H9 (cell line): ENCODE data around the gene EED. TPM values are rescaled to one million over a fixed set of nuclear protein-coding genes. Genes with fewer than 3 reads are reported as not detected.

Source experiments
- DNase-seq: peaks from one replicate; pipeline ENCODE4 v3.0.0-alpha.2; 2017
- H2AFZ ChIP-seq: one replicate; pipeline ENCODE4 v1.6.1; 2013; ENCODE audit warnings: mild to moderate bottlenecking, low read length, control low read depth, moderate library complexity
- H2AK5ac ChIP-seq: 2 replicates; pipeline ENCODE4 v1.6.1; 2013; ENCODE audit warnings: low read length, control low read depth, mixed read lengths; ENCODE audit not compliant: insufficient read length
- H2BK120ac ChIP-seq: one replicate; pipeline ENCODE4 v1.6.1; 2013; ENCODE audit warnings: low read depth, mild to moderate bottlenecking, low read length, control low read depth, inconsistent platforms; ENCODE audit not compliant: poor library complexity, severe bottlenecking
- H2BK12ac ChIP-seq: 2 replicates; pipeline ENCODE4 v1.6.1; 2013; ENCODE audit warnings: low read length, control low read depth, mixed read lengths, low read depth; ENCODE audit not compliant: insufficient read length
- H2BK15ac ChIP-seq: 2 replicates; pipeline ENCODE4 v1.6.1; 2013; ENCODE audit warnings: low read depth, low read length, control low read depth
- H2BK20ac ChIP-seq: one replicate; pipeline ENCODE4 v1.6.1; 2013; ENCODE audit warnings: low read depth, mild to moderate bottlenecking, low read length, control low read depth, inconsistent platforms; ENCODE audit not compliant: poor library complexity, severe bottlenecking
- H2BK5ac ChIP-seq: 2 replicates; pipeline ENCODE4 v1.6.1; 2013; ENCODE audit warnings: low read length, control low read depth, mixed read lengths; ENCODE audit not compliant: insufficient read length
- H3K14ac ChIP-seq: 2 replicates; pipeline ENCODE4 v1.6.1; 2013; ENCODE audit warnings: low read length, control low read depth; ENCODE audit not compliant: insufficient read depth
- H3K18ac ChIP-seq: 2 replicates; pipeline ENCODE4 v1.6.1; 2013; ENCODE audit warnings: low read depth, mild to moderate bottlenecking, mixed read lengths, low read length, control low read depth; ENCODE audit not compliant: insufficient read length
- H3K23ac ChIP-seq: 2 replicates; pipeline ENCODE4 v1.6.1; 2013; ENCODE audit warnings: low read length, control low read depth, mixed read lengths, low read depth; ENCODE audit not compliant: insufficient read length
- H3K23me2 ChIP-seq: 2 replicates; pipeline ENCODE4 v1.6.1; 2013; ENCODE audit warnings: low read depth, mild to moderate bottlenecking, mixed read lengths, low read length, control low read depth; ENCODE audit not compliant: insufficient read length, poor library complexity, severe bottlenecking
- H3K27ac ChIP-seq: 2 replicates; pipeline ENCODE4 v1.5.1; 2013; ENCODE audit warnings: low read length, control low read depth, mixed read lengths, low read depth; ENCODE audit not compliant: insufficient read length
- H3K27me3 ChIP-seq: 2 replicates; pipeline ENCODE4 v1.6.1; 2013; ENCODE audit warnings: low read length, control low read depth, inconsistent platforms; ENCODE audit not compliant: insufficient read depth
- H3K4ac ChIP-seq: 2 replicates; pipeline ENCODE4 v1.6.1; 2013; ENCODE audit warnings: low read depth, mild to moderate bottlenecking, control low read depth, inconsistent platforms, low read length, moderate library complexity
- H3K4me1 ChIP-seq: 2 replicates; pipeline ENCODE4 v1.6.1; 2013; ENCODE audit warnings: low read length, control low read depth, inconsistent platforms; ENCODE audit not compliant: insufficient read depth
- H3K4me2 ChIP-seq: 2 replicates; pipeline ENCODE4 v1.6.1; 2013; ENCODE audit warnings: low read length, control low read depth, mixed read lengths; ENCODE audit not compliant: insufficient read length, insufficient read depth
- H3K56ac ChIP-seq: 2 replicates; pipeline ENCODE4 v1.6.1; 2013; ENCODE audit warnings: low read depth, mild to moderate bottlenecking, mixed read lengths, low read length, control low read depth; ENCODE audit not compliant: insufficient read length
- H3K79me1 ChIP-seq: 2 replicates; pipeline ENCODE4 v1.6.1; 2013; ENCODE audit warnings: low read depth, mild to moderate bottlenecking, moderate library complexity, low read length, control low read depth, inconsistent platforms; ENCODE audit not compliant: insufficient read depth, poor library complexity, severe bottlenecking
- H3K79me2 ChIP-seq: 2 replicates; pipeline ENCODE4 v1.6.1; 2013; ENCODE audit warnings: low read length, control low read depth, inconsistent platforms; ENCODE audit not compliant: insufficient read depth
- H3K9ac ChIP-seq: 2 replicates; pipeline ENCODE4 v1.6.1; 2013; ENCODE audit warnings: low read length, control low read depth, mixed read lengths; ENCODE audit not compliant: insufficient read length; ENCODE audit errors: extremely low read depth
- H3K9me3 ChIP-seq: one replicate; pipeline ENCODE4 v1.6.1; 2013; ENCODE audit warnings: low read depth, low read length, inconsistent platforms; ENCODE audit not compliant: control insufficient read depth
- H3T11ph ChIP-seq: one replicate; pipeline ENCODE4 v1.6.1; 2013; ENCODE audit warnings: mild to moderate bottlenecking, low read length, control low read depth, inconsistent platforms
- H4K20me1 ChIP-seq: one replicate; pipeline ENCODE4 v1.6.1; 2013; ENCODE audit not compliant: control insufficient read depth, insufficient read length, insufficient read depth
- H4K5ac ChIP-seq: 2 replicates; pipeline ENCODE4 v1.6.1; 2013; ENCODE audit warnings: low read depth, mild to moderate bottlenecking, mixed read lengths, low read length, control low read depth; ENCODE audit not compliant: insufficient read length
- H4K8ac ChIP-seq: replicated peaks from 2 replicates; pipeline ENCODE4 v1.6.1; 2013; ENCODE audit warnings: low read length, control low read depth, mixed read lengths, low read depth; ENCODE audit not compliant: insufficient read length
- H4K91ac ChIP-seq: 2 replicates; pipeline ENCODE4 v1.6.1; 2013; ENCODE audit warnings: low read depth, mild to moderate bottlenecking, moderate library complexity, mixed read lengths, low read length, control low read depth; ENCODE audit not compliant: insufficient read length
- H3K27ac Mint-ChIP-seq, 3 experiments: 2 replicates in 2 of 3; 3 replicates in 1 of 3; pipeline ENCODE4 v1.8.0; 2020 to 2021; ENCODE audit warnings: mixed read lengths in 3 of 3, mild to moderate bottlenecking in 1 of 3, moderate library complexity in 1 of 3
- H3K27me3 Mint-ChIP-seq: 2 replicates; pipeline ENCODE4 v1.8.0; 2021; ENCODE audit warnings: low read depth, mild to moderate bottlenecking, moderate library complexity, mixed read lengths
- H3K36me3 Mint-ChIP-seq, 3 experiments: 2 replicates in 2 of 3; 3 replicates in 1 of 3; pipeline ENCODE4 v1.8.0; 2020 to 2021; ENCODE audit warnings: low read depth in 3 of 3, mixed read lengths in 3 of 3; ENCODE audit not compliant: insufficient read depth in 1 of 3
- H3K4me1 Mint-ChIP-seq, 2 experiments: 2 replicates each; pipeline ENCODE4 v1.8.0; 2020; ENCODE audit warnings: mixed read lengths in 2 of 2
- H3K4me3 Mint-ChIP-seq, 2 experiments: 2 replicates in 1 of 2; 3 replicates in 1 of 2; pipeline ENCODE4 v1.8.0; 2020 to 2021; ENCODE audit warnings: mild to moderate bottlenecking in 2 of 2, mixed read lengths in 2 of 2, moderate library complexity in 1 of 2
- H3K9me3 Mint-ChIP-seq, 2 experiments: 2 replicates in 1 of 2; 3 replicates in 1 of 2; pipeline ENCODE4 v1.8.0; 2020; ENCODE audit warnings: mild to moderate bottlenecking in 2 of 2, mixed read lengths in 2 of 2, moderate library complexity in 1 of 2
- CTCF ChIP-seq: fragments of 200-600 bp; sonication (generic); conservative IDR thresholded peaks from 3 replicates; pipeline ENCODE4 v1.8.0; 2021; ENCODE audit warnings: antibody characterized with exemption, mild to moderate bottlenecking
- total RNA-seq: library from RNA; stranded (reverse); gene quantifications from 2 replicates; pipeline ENCODE4 v1.2.1, GENCODE V29; 2021

EED gene
- total RNA-seq, 1 experiment from 2014 or later: 34.1 TPM

GRCh38 chr11:86202013-86202336 lies 42.6 kb upstream of the EED start:
- Histone ChIP-seq H4K20me1 (no peaks in the 10 kb centered on the region), H3T11ph (no peak overlapping the region), H2BK20ac (no peak overlapping the region), H2BK5ac (no peak overlapping the region), H4K91ac (no peak overlapping the region), H3K79me2 (no peaks in the 10 kb centered on the region), H2BK120ac (no peak overlapping the region), H3K9ac (no peak overlapping the region), H3K4me1 (no peaks in the 10 kb centered on the region), H2BK15ac (no peak overlapping the region), H3K23ac (no peak overlapping the region), H4K8ac (no peak overlapping the region), H3K14ac (no peak overlapping the region), H3K27me3 (no peaks in the 10 kb centered on the region), H4K5ac (no peak overlapping the region), H2AK5ac (no peak overlapping the region), H3K9me3 (no peaks in the 10 kb centered on the region), H3K4me2 (peak overlapping the region; percentile 38), H3K23me2 (no peaks in the 10 kb centered on the region), H2AFZ (peak overlapping the region; percentile 33), H2BK12ac (no peak overlapping the region), H3K4ac (no peak overlapping the region), H3K27ac (no peak overlapping the region), H3K18ac (no peak overlapping the region), H3K79me1 (no peaks in the 10 kb centered on the region), H3K56ac (no peak overlapping the region)
- H3K4me3 Mint-ChIP-seq: no peak overlapping the region
- no peaks in the 10 kb centered on the region for H3K4me1 Mint-ChIP-seq
- H3K27me3 Mint-ChIP-seq: peaks cover 7% of the 10 kb centered on the region
- no peaks in the 10 kb centered on the region for H3K36me3 Mint-ChIP-seq
- no peak for TF ChIP-seq CTCF
- no peak overlapping the region for H3K27ac Mint-ChIP-seq
- no peak for DNase-seq
- no peaks in the 10 kb centered on the region for H3K9me3 Mint-ChIP-seq
